Activated T-helper 2 cell treated with anti-CD3 and anti-CD28 coated beads, Interferon-gamma antibody, Interleukin-2, Interleukin-4, amounts not matched to agents 10 μg/mL and 5 μg/mL and 100 μg/mL, durations not matched to agents 14 hours and 24 hours and 36 hours (primary cell): ENCODE results near the gene GRM4. TPM values are rescaled to one million over a fixed set of nuclear protein-coding genes. Genes with fewer than 3 reads are reported as not detected.

Experiments used
- DNase-seq: peaks from one replicate; pipeline ENCODE4 v3.0.0; 2021; ENCODE audit warnings: low spot score
- H3K27ac Mint-ChIP-seq: one replicate; pipeline ENCODE4 v1.8.0; 2021; ENCODE audit warnings: mixed read lengths
- H3K27me3 Mint-ChIP-seq: one replicate; pipeline ENCODE4 v1.8.0; 2021; ENCODE audit warnings: low read depth, mixed read lengths
- H3K36me3 Mint-ChIP-seq: one replicate; pipeline ENCODE4 v1.8.0; 2021; ENCODE audit warnings: low read depth, mixed read lengths
- H3K4me1 Mint-ChIP-seq: one replicate; pipeline ENCODE4 v1.8.0; 2021; ENCODE audit warnings: low read depth, mixed read lengths
- H3K4me3 Mint-ChIP-seq: one replicate; pipeline ENCODE4 v1.8.0; 2021; ENCODE audit warnings: low read depth, mild to moderate bottlenecking, moderate library complexity, mixed read lengths
- H3K9me3 Mint-ChIP-seq: one replicate; pipeline ENCODE4 v1.8.0; 2021; ENCODE audit warnings: mixed read lengths
- intact Hi-C: fragments of 100-400 bp; cut with micrococcal nuclease; formaldehyde crosslinking; loops from one replicate; pipeline ENCODE4 v1.15.1; 2023
- total RNA-seq: library from RNA; stranded (reverse); gene quantifications from 2 replicates; pipeline ENCODE4 v1.2.3, GENCODE V29; 2022

The GRM4 gene
- total RNA-seq, 1 donor from 2014 or later: not detected

DNA sequence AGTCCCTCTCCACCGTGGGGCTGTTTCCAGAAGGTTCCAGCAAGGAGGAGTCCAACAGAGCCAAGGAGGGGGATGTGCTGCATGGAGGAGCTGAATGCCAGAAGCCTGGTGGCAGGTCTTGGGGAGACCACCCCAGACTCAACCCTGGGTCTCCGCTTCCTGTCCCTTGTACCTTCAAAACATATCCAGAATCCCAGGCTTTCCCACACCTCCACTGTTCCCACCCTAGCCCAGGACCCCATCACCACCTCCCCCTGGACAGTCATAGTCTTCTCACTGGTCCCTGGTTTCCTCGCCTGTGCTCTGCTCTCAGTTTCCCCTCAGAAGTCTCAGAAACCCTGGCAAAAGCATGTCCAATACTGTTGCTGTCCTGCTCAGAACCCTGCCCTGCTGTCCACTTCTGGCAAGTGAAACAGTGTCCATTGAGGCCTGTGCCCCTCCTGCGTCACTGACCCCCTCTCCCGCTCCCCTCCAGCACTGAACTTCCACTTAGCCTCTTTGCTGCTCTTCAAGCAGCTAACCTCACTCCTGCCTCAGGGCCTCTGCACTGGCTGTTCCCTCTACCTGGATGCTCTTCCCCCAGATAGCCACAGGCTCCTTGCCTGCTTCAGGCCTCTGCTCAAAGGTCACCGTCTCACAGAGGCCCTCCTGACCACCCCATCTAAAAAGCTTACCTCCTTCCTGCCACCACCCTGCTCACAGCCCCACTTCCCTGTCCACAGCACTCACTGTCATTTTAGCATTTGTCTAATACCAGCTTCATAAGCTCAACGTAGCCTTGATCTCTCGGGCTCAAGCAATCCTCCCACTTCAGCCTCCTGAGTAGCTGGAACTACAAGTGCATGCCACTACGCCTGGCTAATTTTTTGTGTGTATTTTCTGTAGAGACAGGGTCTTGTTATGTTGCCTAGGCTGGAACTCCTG is 169.2 kb downstream of the GRM4 start:
- Mint-ChIP-seq H3K9me3 (no peaks in the 10 kb centered on the region), H3K4me1 (no peaks in the 10 kb centered on the region), H3K27ac (no peak overlapping the region), H3K27me3 (peaks cover 30% of the 10 kb centered on the region), H3K4me3 (no peak overlapping the region), H3K36me3 (no peaks in the 10 kb centered on the region)
- intact Hi-C loops: no loop called here
- no peak for DNase-seq

DNA sequence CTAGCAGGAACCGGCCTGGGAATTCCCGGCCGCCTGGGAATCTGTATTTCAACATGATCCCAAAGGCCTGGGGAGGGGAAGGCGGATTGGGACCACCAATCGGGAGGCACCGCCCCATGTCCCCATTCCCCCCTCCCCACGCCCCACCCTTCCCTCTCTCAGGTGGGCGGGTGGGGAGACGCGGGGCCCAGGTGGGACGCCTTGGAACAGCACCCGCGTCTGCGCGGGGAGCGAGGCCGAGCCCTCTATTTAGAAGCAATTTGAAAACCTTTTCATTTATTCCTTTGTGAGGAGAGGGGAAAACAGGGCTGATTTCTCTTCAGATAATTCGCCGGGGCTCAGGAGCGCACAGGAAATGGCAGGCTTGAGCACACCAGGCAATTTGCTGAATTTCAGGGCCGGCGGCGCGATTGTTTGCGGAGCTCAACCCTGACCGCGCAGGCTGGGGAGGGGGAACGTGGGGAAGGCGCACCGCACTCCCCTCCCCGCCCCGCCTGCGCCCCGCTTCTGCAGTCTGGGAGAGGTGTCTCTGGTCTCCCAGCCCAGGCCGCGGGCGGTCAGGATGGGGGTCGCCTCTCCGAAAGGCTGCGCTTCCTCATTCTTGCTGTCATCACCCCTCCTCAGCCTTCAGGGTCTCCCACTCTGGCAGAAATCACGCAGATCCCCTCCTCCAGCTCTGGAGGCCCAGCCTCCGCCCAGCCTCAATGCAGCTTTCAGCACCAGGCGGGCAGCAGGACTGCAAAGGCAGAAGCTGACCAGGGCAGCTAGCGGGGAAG is 170.0 kb downstream of the GRM4 start:
- no peak for DNase-seq
- intact Hi-C loops: no loop called here
- no peak overlapping the region for H3K27ac Mint-ChIP-seq
- H3K9me3 Mint-ChIP-seq: no peaks in the 10 kb centered on the region
- no peaks in the 10 kb centered on the region for H3K36me3 Mint-ChIP-seq
- H3K4me3 Mint-ChIP-seq: no peak overlapping the region
- no peaks in the 10 kb centered on the region for H3K4me1 Mint-ChIP-seq
- H3K27me3 Mint-ChIP-seq: peaks cover 35% of the 10 kb centered on the region

DNA sequence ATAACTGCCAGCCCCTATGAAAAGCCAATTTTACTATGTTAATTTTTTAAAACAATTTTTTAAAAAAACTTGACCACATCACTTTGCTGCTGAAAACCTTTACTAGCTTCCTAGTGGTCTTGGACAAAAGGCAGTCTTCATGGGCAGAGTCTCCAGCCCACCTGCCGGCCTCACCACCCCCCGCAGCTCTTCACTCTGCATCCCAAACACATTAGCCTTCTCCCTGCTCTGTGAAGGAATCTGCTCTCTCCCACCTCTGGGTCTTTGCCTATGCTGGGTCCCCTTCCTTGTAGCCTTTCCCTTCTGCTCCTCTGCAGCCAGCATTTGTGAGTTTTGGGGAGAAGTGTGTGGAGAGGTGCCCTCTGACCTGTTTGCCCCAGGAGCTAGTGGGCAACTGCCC is 171.4 kb downstream of the GRM4 start:
- DNase-seq: no peak
- no peak overlapping the region for H3K4me3 Mint-ChIP-seq
- intact Hi-C loops: no loop called here
- H3K9me3 Mint-ChIP-seq: no peaks in the 10 kb centered on the region
- H3K27me3 Mint-ChIP-seq: peaks cover 43% of the 10 kb centered on the region
- no peaks in the 10 kb centered on the region for H3K4me1 Mint-ChIP-seq
- no peaks in the 10 kb centered on the region for H3K36me3 Mint-ChIP-seq
- H3K27ac Mint-ChIP-seq: no peak overlapping the region

DNA sequence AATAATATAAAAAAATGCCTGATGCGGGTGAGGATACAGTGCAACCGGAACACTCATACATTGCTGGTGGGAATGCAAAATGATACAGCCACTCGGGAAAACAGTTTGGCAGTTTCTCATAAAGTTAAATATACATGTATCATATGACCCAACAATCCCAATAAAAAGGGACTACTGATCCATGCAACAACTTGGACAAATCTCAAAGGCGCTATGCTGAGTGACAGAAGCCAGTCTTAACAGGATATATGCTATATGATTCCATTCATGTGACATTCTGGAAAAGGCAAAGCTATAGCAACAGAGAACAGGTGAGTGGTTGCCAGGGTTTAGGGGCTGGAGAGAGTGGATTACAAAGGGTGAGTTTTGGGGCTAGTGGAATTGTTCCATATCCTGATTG is 171.9 kb downstream of the GRM4 start:
- Mint-ChIP-seq H3K27me3 (peaks cover 43% of the 10 kb centered on the region), H3K27ac (no peak overlapping the region), H3K36me3 (no peaks in the 10 kb centered on the region), H3K4me1 (no peaks in the 10 kb centered on the region), H3K9me3 (no peaks in the 10 kb centered on the region), H3K4me3 (no peak overlapping the region)
- intact Hi-C loops: no loop called here
- no peak for DNase-seq

DNA sequence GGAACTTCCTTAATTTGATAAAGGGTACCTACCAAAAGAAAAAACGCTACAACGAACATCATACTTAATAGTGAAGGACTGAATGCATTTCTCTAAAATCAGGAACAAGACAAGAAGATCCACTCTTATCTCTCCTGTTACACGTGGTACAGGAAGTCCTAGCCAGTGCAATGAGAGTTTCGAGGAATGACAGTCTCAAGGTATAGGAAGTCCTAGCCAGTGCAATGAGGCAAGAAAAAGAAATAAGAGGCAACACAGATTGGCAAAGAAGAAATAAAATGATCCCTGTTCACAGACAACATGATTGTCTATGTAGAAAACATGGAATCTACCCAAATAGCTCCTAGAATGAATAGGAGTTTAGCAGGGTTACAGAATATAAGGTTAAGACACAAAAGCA is 174.3 kb downstream of the GRM4 start:
- Mint-ChIP-seq H3K36me3 (no peaks in the 10 kb centered on the region), H3K4me3 (no peak overlapping the region), H3K27ac (no peak overlapping the region), H3K9me3 (no peaks in the 10 kb centered on the region), H3K4me1 (no peaks in the 10 kb centered on the region), H3K27me3 (peaks cover 53% of the 10 kb centered on the region)
- intact Hi-C loops: no loop called here
- no peak for DNase-seq

Other genes starting within 250 kb of the GRM4 start
- gene HMGA1, start 90.8 kb upstream of the GRM4 start, total RNA-seq: 412 and 422 TPM in 2 replicates
- 16.6 and 17.3 TPM in 2 replicates for gene SMIM29, start 102.9 kb upstream of the GRM4 start, total RNA-seq
- gene NUDT3, start 246.6 kb upstream of the GRM4 start, total RNA-seq: 21.3 and 21.7 TPM in 2 replicates